ENCODE measurements around the gene PGM2L1. TPM values are rescaled to one million over a fixed set of nuclear protein-coding genes. Genes with fewer than 3 reads are reported as not detected.

Gene PGM2L1
- total RNA-seq, 1 donor from 2014 or later, result 17.1 TPM

GRCh38 chr11:74322667-74323066, 75.6 kb downstream of the PGM2L1 start:
- peaks cover 11% of the 10 kb centered on the region for H3K27me3 Mint-ChIP-seq (ENCODE audit: low read depth)
- peaks cover 2% of the 10 kb centered on the region for H3K36me3 Mint-ChIP-seq (ENCODE audit: low read depth)
- no peak overlapping the region for H3K4me3 Mint-ChIP-seq (ENCODE audit: low read depth)
- H3K27ac Mint-ChIP-seq, result no peak overlapping the region
- intact Hi-C loops (cut with micrococcal nuclease), result no loop called here
- H3K9me3 Mint-ChIP-seq, result peaks cover 4% of the 10 kb centered on the region
- H3K4me1 Mint-ChIP-seq (ENCODE audit: low read depth), result no peaks in the 10 kb centered on the region
- DNase-seq (ENCODE audit: low spot score), result no peak

- no peaks in the 10 kb centered on the region for H3K4me1 Mint-ChIP-seq (ENCODE audit: low read depth)
- peaks cover 8% of the 10 kb centered on the region for H3K36me3 Mint-ChIP-seq (ENCODE audit: low read depth)
- intact Hi-C loops (cut with micrococcal nuclease), result loop anchor here (1.0 to 2.0 kb wide), 2 partner anchors 67 to 357 kb away; no protein-coding TSS in a partner anchor
- no peak for DNase-seq (ENCODE audit: low spot score)
- peaks cover 14% of the 10 kb centered on the region for H3K9me3 Mint-ChIP-seq
- H3K27ac Mint-ChIP-seq, result no peak overlapping the region
- peaks cover 16% of the 10 kb centered on the region for H3K27me3 Mint-ChIP-seq (ENCODE audit: low read depth)
- H3K4me3 Mint-ChIP-seq (ENCODE audit: low read depth), result no peak overlapping the region
These were observed 76.6 kb downstream of the PGM2L1 start for GRCh38 chr11:74321487-74322188.

GRCh38 chr11:74320538-74320937, 77.7 kb downstream of the PGM2L1 start:
- Mint-ChIP-seq H3K27ac (no peak overlapping the region), H3K36me3 (ENCODE audit: low read depth) (peaks cover 8% of the 10 kb centered on the region), H3K4me3 (ENCODE audit: low read depth) (no peak overlapping the region), H3K27me3 (ENCODE audit: low read depth) (peaks cover 18% of the 10 kb centered on the region), H3K4me1 (ENCODE audit: low read depth) (no peaks in the 10 kb centered on the region), H3K9me3 (peaks cover 17% of the 10 kb centered on the region)
- no peak for DNase-seq (ENCODE audit: low spot score)
- intact Hi-C loops (cut with micrococcal nuclease), result loop anchor here (2.0 kb wide), 1 partner anchor 66 kb away; no protein-coding TSS in a partner anchor

- Mint-ChIP-seq H3K4me3 (ENCODE audit: low read depth) (no peak overlapping the region), H3K27ac (no peak overlapping the region), H3K9me3 (peaks cover 17% of the 10 kb centered on the region), H3K4me1 (ENCODE audit: low read depth) (no peaks in the 10 kb centered on the region), H3K27me3 (ENCODE audit: low read depth) (peaks cover 21% of the 10 kb centered on the region), H3K36me3 (ENCODE audit: low read depth) (peaks cover 8% of the 10 kb centered on the region)
- intact Hi-C loops (cut with micrococcal nuclease), result no loop called here
- no peak for DNase-seq (ENCODE audit: low spot score)
These were observed 79.0 kb downstream of the PGM2L1 start for GRCh38 chr11:74319139-74319816.

- Mint-ChIP-seq H3K36me3 (ENCODE audit: low read depth) (peaks cover 8% of the 10 kb centered on the region), H3K27me3 (ENCODE audit: low read depth) (peaks cover 23% of the 10 kb centered on the region), H3K27ac (no peak overlapping the region), H3K4me1 (ENCODE audit: low read depth) (no peaks in the 10 kb centered on the region), H3K9me3 (peaks cover 20% of the 10 kb centered on the region), H3K4me3 (ENCODE audit: low read depth) (no peak overlapping the region)
- intact Hi-C loops (cut with micrococcal nuclease), result no loop called here
- no peak for DNase-seq (ENCODE audit: low spot score)
These were observed 79.8 kb downstream of the PGM2L1 start for GRCh38 chr11:74318241-74318932.

- peaks cover 8% of the 10 kb centered on the region for H3K36me3 Mint-ChIP-seq (ENCODE audit: low read depth)
- H3K27me3 Mint-ChIP-seq (ENCODE audit: low read depth), result peaks cover 20% of the 10 kb centered on the region
- no peak for DNase-seq (ENCODE audit: low spot score)
- peaks cover under 1% of the 10 kb centered on the region for H3K4me1 Mint-ChIP-seq (ENCODE audit: low read depth)
- intact Hi-C loops (cut with micrococcal nuclease), result no loop called here
- H3K27ac Mint-ChIP-seq, result no peak overlapping the region
- peaks cover 21% of the 10 kb centered on the region for H3K9me3 Mint-ChIP-seq
- no peak overlapping the region for H3K4me3 Mint-ChIP-seq (ENCODE audit: low read depth)
These were observed 81.3 kb downstream of the PGM2L1 start for GRCh38 chr11:74316772-74317505.

- Mint-ChIP-seq H3K4me3 (ENCODE audit: low read depth) (no peak overlapping the region), H3K4me1 (ENCODE audit: low read depth) (peaks cover 4% of the 10 kb centered on the region), H3K36me3 (ENCODE audit: low read depth) (peaks cover 2% of the 10 kb centered on the region), H3K9me3 (peaks cover 13% of the 10 kb centered on the region), H3K27me3 (ENCODE audit: low read depth) (peaks cover 48% of the 10 kb centered on the region), H3K27ac (no peak overlapping the region)
- intact Hi-C loops (cut with micrococcal nuclease), result no loop called here
- no peak for DNase-seq (ENCODE audit: low spot score)
These were observed 85.9 kb downstream of the PGM2L1 start for GRCh38 chr11:74312326-74312725.

- H3K4me3 Mint-ChIP-seq (ENCODE audit: low read depth), result peak within 1 kb of the TSS; percentile 43
- H3K27me3 Mint-ChIP-seq (ENCODE audit: low read depth), result peaks cover 50% of the 10 kb centered on the region
- no peaks in the 10 kb centered on the region for H3K36me3 Mint-ChIP-seq (ENCODE audit: low read depth)
- DNase-seq (ENCODE audit: low spot score), result peak; percentile 38
- intact Hi-C loops (cut with micrococcal nuclease), result no loop called here
- peaks cover 4% of the 10 kb centered on the region for H3K9me3 Mint-ChIP-seq
- peaks cover 4% of the 10 kb centered on the region for H3K4me1 Mint-ChIP-seq (ENCODE audit: low read depth)
- H3K27ac Mint-ChIP-seq, result no peak within 1 kb of the TSS
These were observed 86.8 kb downstream of the PGM2L1 start, which contains the start of gene P4HA3 for GRCh38 chr11:74311352-74311926. Gene P4HA3 (minus strand): TSS chr11:74311640. CDS start chr11:74311611, 29 bp downstream.

GRCh38 chr11:74310857-74311256, 87.4 kb downstream of the PGM2L1 start:
- H3K27me3 Mint-ChIP-seq (ENCODE audit: low read depth), result peaks cover 53% of the 10 kb centered on the region

GRCh38 chr11:74307434-74307833, 90.8 kb downstream of the PGM2L1 start:
- Mint-ChIP-seq H3K27ac (no peak overlapping the region), H3K27me3 (ENCODE audit: low read depth) (peaks cover 53% of the 10 kb centered on the region), H3K4me3 (ENCODE audit: low read depth) (no peak overlapping the region), H3K4me1 (ENCODE audit: low read depth) (peaks cover 5% of the 10 kb centered on the region), H3K9me3 (no peaks in the 10 kb centered on the region), H3K36me3 (ENCODE audit: low read depth) (no peaks in the 10 kb centered on the region)
- intact Hi-C loops (cut with micrococcal nuclease), result no loop called here
- DNase-seq (ENCODE audit: low spot score), result no peak

More at GRCh38 chr11:74310857-74311256, 87.4 kb downstream of the PGM2L1 start:
- H3K36me3 Mint-ChIP-seq (ENCODE audit: low read depth), result no peaks in the 10 kb centered on the region
- peaks cover 5% of the 10 kb centered on the region for H3K4me1 Mint-ChIP-seq (ENCODE audit: low read depth)
- no peak for DNase-seq (ENCODE audit: low spot score)
- no peak overlapping the region for H3K27ac Mint-ChIP-seq
- peak overlapping the region; percentile 38 for H3K4me3 Mint-ChIP-seq (ENCODE audit: low read depth)
- peaks cover 3% of the 10 kb centered on the region for H3K9me3 Mint-ChIP-seq
- intact Hi-C loops (cut with micrococcal nuclease), result no loop called here

- Mint-ChIP-seq H3K27me3 (ENCODE audit: low read depth) (peaks cover 46% of the 10 kb centered on the region), H3K36me3 (ENCODE audit: low read depth) (no peaks in the 10 kb centered on the region), H3K27ac (no peak overlapping the region), H3K4me3 (ENCODE audit: low read depth) (no peak overlapping the region), H3K4me1 (ENCODE audit: low read depth) (peaks cover 2% of the 10 kb centered on the region), H3K9me3 (no peaks in the 10 kb centered on the region)
- no peak for DNase-seq (ENCODE audit: low spot score)
- intact Hi-C loops (cut with micrococcal nuclease), result no loop called here
These were observed 91.6 kb downstream of the PGM2L1 start for GRCh38 chr11:74306435-74307175.

Measured in activated T-helper 2 cell treated with anti-CD3 and anti-CD28 coated beads, Interferon-gamma antibody, Interleukin-2, Interleukin-4, amounts not matched to agents 10 μg/mL and 5 μg/mL and 100 μg/mL, durations not matched to agents 14 hours and 24 hours and 36 hours (primary cell).